Measurements from ENCODE around the gene THOC5.
"Not testable (repeated sequence)": the region's sequence is repeated elsewhere in the genome, so short reads cannot be mapped to it uniquely, and the experiment has no call there.

Gene THOC5

GRCh38 chr22:29510542-29510941, 43.0 kb downstream of the THOC5 start:
- TF ChIP-seq POLR2A (IDR thresholded peaks at IDR 0.05; ENCODE audit: low read depth, low read length): no peak
- DNase-seq (ENCODE audit: insufficient read length, low spot score) (no peak), FAIRE-seq (no peak)

GRCh38 chr22:29509815-29510214, 43.7 kb downstream of the THOC5 start:
- FAIRE-seq: no peak
- DNase-seq (ENCODE audit: insufficient read length, low spot score): no peak
- TF ChIP-seq POLR2A (IDR thresholded peaks at IDR 0.05; ENCODE audit: low read depth, low read length): no peak

GRCh38 chr22:29509298-29509697, 44.3 kb downstream of the THOC5 start:
- FAIRE-seq (no peak), DNase-seq (ENCODE audit: insufficient read length, low spot score) (no peak)
- TF ChIP-seq POLR2A (IDR thresholded peaks at IDR 0.05; ENCODE audit: low read depth, low read length): no peak

- TF ChIP-seq POLR2A (IDR thresholded peaks at IDR 0.05; ENCODE audit: low read depth, low read length): no peak
- DNase-seq (ENCODE audit: insufficient read length, low spot score): no peak
- no peak for FAIRE-seq
Measured at GRCh38 chr22:29503811-29504372, 49.7 kb downstream of the THOC5 start.

- no peak for FAIRE-seq
- no peak for TF ChIP-seq POLR2A (IDR thresholded peaks at IDR 0.05; ENCODE audit: low read depth, low read length)
- no peak for DNase-seq (ENCODE audit: insufficient read length, low spot score)
Measured at GRCh38 chr22:29499852-29500251, 53.7 kb downstream of the THOC5 start.

GRCh38 chr22:29493636-29494035, 59.9 kb downstream of the THOC5 start:
- no peak for DNase-seq (ENCODE audit: insufficient read length, low spot score)
- FAIRE-seq: no peak
- no peak for TF ChIP-seq POLR2A (IDR thresholded peaks at IDR 0.05; ENCODE audit: low read depth, low read length)

GRCh38 chr22:29491012-29491411, 62.5 kb downstream of the THOC5 start:
- no peak for TF ChIP-seq POLR2A (IDR thresholded peaks at IDR 0.05; ENCODE audit: low read depth, low read length)
- no peak for FAIRE-seq

GRCh38 chr22:29489127-29489780, 64.3 kb downstream of the THOC5 start:
- not testable (repeated sequence) for DNase-seq (ENCODE audit: insufficient read length, low spot score); FAIRE-seq

More at GRCh38 chr22:29491012-29491411, 62.5 kb downstream of the THOC5 start:
- DNase-seq (ENCODE audit: insufficient read length, low spot score): no peak

- no peak for DNase-seq (ENCODE audit: insufficient read length, low spot score)
- no peak for FAIRE-seq
- TF ChIP-seq POLR2A (IDR thresholded peaks at IDR 0.05; ENCODE audit: low read depth, low read length): no peak
Measured at GRCh38 chr22:29487426-29487986, 66.1 kb downstream of the THOC5 start.

- no peak for TF ChIP-seq POLR2A (IDR thresholded peaks at IDR 0.05; ENCODE audit: low read depth, low read length)
- FAIRE-seq: no peak
- DNase-seq (ENCODE audit: insufficient read length, low spot score): no peak
Measured at GRCh38 chr22:29485448-29485847, 68.1 kb downstream of the THOC5 start.

GRCh38 chr22:29484642-29485041, 68.9 kb downstream of the THOC5 start:
- no peak for TF ChIP-seq POLR2A (IDR thresholded peaks at IDR 0.05; ENCODE audit: low read depth, low read length)
- DNase-seq (ENCODE audit: insufficient read length, low spot score): no peak
- FAIRE-seq: no peak

- FAIRE-seq (no peak), DNase-seq (ENCODE audit: insufficient read length, low spot score) (no peak)
- TF ChIP-seq POLR2A (IDR thresholded peaks at IDR 0.05; ENCODE audit: low read depth, low read length): no peak
Measured at GRCh38 chr22:29483254-29483653, 70.3 kb downstream of the THOC5 start.

- TF ChIP-seq POLR2A (IDR thresholded peaks at IDR 0.05; ENCODE audit: low read depth, low read length): no peak
- FAIRE-seq (no peak), DNase-seq (ENCODE audit: insufficient read length, low spot score) (no peak)
Measured at GRCh38 chr22:29482726-29483125, 70.8 kb downstream of the THOC5 start.

GRCh38 chr22:29482253-29482652, 71.3 kb downstream of the THOC5 start:
- DNase-seq (ENCODE audit: insufficient read length, low spot score) (no peak), FAIRE-seq (no peak)
- no peak for TF ChIP-seq POLR2A (IDR thresholded peaks at IDR 0.05; ENCODE audit: low read depth, low read length)

Data from H54 (cell line).